Sigmoid colon (tissue), 3 donors: ENCODE measurements around the gene PRKAB2.

Experiments
- CTCF ChIP-seq, 4 experiments: fragments of 450-650 bp in 3 of 4; fragments of 200-600 bp in 1 of 4; IDR thresholded peaks; one replicate each; pipeline ENCODE4 v1.5.1; 2016 to 2019; ENCODE audit warnings: antibody characterized with exemption in 4 of 4, mild to moderate bottlenecking in 3 of 4, moderate library complexity in 2 of 4
- POLR2A ChIP-seq, 2 donors: fragments of 450-650 bp; IDR thresholded peaks; one replicate each; pipeline ENCODE4 v1.6.1; 2016; ENCODE audit warnings: antibody characterized with exemption in 2 of 2, mild to moderate bottlenecking in 2 of 2, moderate library complexity in 2 of 2

DNA sequence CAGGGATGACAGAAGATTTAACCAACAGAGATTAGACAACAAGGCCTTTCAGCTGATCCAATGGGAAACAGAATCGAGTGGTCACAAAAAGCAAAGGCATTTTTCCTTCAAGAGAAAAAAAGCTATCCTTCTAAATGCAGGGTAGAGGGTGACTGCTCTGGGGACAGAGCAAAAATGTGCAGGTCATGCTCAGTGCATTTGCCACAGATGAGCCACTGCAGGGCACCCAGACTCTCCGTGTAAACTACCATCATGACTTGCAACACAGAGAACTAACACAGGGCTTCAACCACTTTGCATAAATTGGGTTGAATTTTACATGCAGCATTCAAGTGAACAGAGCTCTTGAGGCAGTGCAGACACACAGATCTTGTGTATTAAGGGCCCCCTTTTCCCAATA is 56.8 kb downstream of the PRKAB2 start:
- no peak for TF ChIP-seq CTCF (IDR thresholded peaks at IDR 0.05)
- TF ChIP-seq POLR2A (IDR thresholded peaks at IDR 0.05): no peak
